ENCODE results near the gene UNC93B1.
"Not testable (repeated sequence)": the region's sequence is repeated elsewhere in the genome, so short reads cannot be mapped to it uniquely, and the experiment has no call there.

- TF ChIP-seq, protein P1, sequence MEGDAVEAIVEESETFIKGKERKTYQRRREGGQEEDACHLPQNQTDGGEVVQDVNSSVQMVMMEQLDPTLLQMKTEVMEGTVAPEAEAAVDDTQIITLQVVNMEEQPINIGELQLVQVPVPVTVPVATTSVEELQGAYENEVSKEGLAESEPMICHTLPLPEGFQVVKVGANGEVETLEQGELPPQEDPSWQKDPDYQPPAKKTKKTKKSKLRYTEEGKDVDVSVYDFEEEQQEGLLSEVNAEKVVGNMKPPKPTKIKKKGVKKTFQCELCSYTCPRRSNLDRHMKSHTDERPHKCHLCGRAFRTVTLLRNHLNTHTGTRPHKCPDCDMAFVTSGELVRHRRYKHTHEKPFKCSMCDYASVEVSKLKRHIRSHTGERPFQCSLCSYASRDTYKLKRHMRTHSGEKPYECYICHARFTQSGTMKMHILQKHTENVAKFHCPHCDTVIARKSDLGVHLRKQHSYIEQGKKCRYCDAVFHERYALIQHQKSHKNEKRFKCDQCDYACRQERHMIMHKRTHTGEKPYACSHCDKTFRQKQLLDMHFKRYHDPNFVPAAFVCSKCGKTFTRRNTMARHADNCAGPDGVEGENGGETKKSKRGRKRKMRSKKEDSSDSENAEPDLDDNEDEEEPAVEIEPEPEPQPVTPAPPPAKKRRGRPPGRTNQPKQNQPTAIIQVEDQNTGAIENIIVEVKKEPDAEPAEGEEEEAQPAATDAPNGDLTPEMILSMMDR (IDR thresholded peaks at IDR 0.05; ENCODE audit: insufficient read depth, low read length): not testable (repeated sequence)
- not testable (repeated sequence) for TF ChIP-seq GABPA (IDR thresholded peaks at IDR 0.05; ENCODE audit: low read depth)
Measured at GRCh38 chr11:67964746-67965145, 39.2 kb downstream of the UNC93B1 start.

Data from HL-60 (cell line).